Measurements from ENCODE around the gene TTC7B.

Gene TTC7B

GRCh38 chr14:90600619-90601018, 215.6 kb downstream of the TTC7B start:
- Histone ChIP-seq H3K4me3 (no peak overlapping the region), H3K27ac (no peak overlapping the region)

- Histone ChIP-seq H3K27ac (no peak overlapping the region), H3K4me3 (no peak overlapping the region)
Measured at GRCh38 chr14:90599748-90600507, 216.3 kb downstream of the TTC7B start.

- H3K4me3 ChIP-seq, result no peak overlapping the region
- H3K27ac ChIP-seq, result no peak overlapping the region
Measured at GRCh38 chr14:90599339-90599738, 216.9 kb downstream of the TTC7B start.

DNA sequence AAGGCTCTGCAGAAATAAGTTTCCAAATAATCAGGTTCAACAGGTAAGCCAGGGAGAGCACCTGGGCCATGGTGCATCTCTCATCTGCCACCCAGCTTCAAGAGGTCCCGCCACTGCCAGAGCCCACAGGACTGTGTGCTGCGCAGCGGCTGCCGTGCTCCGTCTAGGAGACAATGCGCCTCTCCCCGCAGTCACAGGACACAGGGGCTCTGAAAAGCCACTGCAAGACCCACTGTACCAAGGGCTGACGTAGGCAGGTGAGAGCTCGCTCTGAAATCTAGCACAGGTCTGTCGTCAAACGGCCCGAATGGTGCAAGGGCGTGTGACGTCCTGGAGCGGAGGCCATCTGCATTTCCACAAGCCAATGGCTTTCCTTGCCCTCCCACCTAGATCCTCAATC, 218.3 kb downstream of the TTC7B start:
- Histone ChIP-seq H3K4me3 (no peak overlapping the region), H3K27ac (no peak overlapping the region)

DNA sequence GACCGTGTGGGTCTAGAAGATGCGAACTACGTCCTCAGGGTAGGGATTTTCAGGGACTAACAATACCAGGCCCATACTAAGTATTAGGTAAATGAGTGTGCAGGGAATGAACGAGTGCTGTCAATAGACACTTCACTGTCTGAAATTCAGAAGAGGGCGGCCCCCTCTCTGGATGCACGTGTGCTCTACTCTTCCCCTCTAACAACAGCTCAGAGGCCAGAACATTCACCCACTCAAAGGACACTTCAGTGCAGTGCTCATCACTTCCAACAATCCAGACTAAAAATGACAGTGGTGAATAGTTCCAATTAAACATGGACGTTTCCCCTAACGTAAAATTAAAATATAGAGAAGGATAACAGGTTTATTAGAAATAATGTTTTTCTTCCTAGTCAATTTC, 219.5 kb downstream of the TTC7B start:
- no peak overlapping the region for H3K27ac ChIP-seq
- no peak overlapping the region for H3K4me3 ChIP-seq

GRCh38 chr14:90593254-90594040, 222.8 kb downstream of the TTC7B start:
- H3K27ac ChIP-seq, result no peak overlapping the region

DNA sequence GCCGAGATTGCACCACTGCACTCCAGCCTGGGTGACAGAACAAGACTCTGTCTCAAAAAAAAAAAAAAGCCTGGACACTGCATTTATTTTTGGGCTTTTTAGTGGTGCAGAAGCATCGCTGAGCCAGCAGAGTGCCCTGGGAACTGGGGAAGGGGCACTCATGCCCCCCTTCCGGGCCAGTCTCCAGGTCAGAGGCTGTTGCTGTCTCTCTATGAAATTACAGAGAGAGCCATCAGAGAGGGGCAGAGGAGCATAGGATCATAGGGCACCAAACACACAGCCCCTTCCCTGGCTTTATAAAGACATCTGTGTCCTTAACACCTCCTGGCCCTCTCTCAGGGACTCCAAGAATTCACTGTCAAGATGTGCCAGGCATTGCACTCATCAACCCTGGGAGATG, 223.6 kb downstream of the TTC7B start:
- Histone ChIP-seq H3K27ac (no peak overlapping the region), H3K4me3 (no peak overlapping the region)

More at GRCh38 chr14:90593254-90594040, 222.8 kb downstream of the TTC7B start:
- no peak overlapping the region for H3K4me3 ChIP-seq

DNA sequence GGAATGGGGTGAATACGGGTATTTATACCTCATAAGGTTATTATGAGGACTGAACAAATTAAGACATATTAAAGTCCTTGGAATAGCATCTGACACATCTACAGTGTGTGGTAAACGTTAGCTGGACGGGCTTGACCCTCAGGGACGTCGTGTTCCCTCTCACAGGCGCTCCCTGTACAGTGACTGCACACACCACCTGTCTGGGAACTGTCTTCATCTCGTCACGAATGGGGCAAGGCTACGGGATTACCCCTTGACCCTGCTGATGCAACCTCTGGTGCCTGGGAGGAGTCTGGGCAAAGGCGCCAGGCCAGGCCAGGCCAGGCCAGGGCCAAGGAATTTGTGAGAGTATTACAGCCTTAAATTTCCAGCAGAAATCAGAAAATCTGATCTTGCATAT, 228.3 kb downstream of the TTC7B start:
- no peak overlapping the region for H3K4me3 ChIP-seq
- H3K27ac ChIP-seq, result no peak overlapping the region

DNA sequence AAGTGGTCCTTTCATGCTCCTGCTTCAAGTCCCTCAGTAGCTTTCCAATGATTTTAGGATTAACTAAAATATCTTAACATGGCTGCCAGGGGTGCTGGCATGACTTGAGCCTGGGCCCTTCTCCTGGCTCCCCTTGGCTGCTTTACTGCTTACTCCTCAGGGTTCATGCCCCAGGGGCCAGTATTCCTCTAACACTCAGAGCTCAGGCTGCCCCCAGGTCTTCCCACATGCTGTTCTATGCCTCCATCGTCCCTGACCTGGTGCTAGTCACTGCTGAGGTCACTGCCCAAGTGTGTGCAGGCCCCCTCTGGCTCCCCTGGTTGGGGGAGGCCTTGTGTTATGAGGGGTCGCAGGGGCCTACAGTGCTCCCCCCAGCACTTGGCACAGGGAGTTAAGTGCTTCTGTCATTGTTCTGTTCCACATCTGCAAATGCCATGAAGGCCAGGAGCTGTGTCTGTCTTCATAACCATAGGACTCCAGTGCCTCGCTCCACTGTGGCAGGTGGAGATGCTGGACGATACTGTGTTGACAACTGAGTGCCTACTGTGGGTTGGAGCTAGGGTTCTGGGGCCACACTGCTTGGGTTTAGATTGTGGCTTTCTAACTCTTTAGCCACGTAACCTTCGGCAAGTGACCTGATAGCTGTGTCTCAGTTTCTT, 228.8 kb downstream of the TTC7B start:
- Histone ChIP-seq H3K27ac (no peak overlapping the region), H3K4me3 (no peak overlapping the region)

- Histone ChIP-seq H3K27ac (no peak overlapping the region), H3K4me3 (no peak overlapping the region)
Measured at GRCh38 chr14:90585106-90585505, 231.1 kb downstream of the TTC7B start.

GRCh38 chr14:90583916-90584605, 232.2 kb downstream of the TTC7B start:
- Histone ChIP-seq H3K4me3 (no peak overlapping the region), H3K27ac (no peak overlapping the region)

DNA sequence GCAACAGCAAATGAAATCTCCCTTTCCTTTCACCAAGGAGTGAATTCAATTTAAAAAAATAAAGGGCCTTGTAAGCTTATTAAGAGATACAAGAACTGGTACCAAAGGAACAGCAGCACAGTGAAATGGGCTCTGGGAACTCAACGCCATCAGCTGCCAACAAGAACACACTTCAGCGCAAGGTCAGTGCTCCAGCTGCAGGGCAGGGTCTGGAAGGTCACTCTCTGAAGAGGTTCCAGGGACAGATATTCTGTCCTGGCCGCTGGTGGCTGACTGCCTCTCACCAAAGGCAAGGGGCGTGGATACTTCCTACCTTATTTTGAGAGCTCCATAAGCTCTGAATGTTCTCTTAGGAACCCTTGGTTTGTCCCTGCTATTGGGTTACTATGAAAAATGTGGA, 232.8 kb downstream of the TTC7B start:
- Histone ChIP-seq H3K27ac (no peak overlapping the region), H3K4me3 (no peak overlapping the region)

DNA sequence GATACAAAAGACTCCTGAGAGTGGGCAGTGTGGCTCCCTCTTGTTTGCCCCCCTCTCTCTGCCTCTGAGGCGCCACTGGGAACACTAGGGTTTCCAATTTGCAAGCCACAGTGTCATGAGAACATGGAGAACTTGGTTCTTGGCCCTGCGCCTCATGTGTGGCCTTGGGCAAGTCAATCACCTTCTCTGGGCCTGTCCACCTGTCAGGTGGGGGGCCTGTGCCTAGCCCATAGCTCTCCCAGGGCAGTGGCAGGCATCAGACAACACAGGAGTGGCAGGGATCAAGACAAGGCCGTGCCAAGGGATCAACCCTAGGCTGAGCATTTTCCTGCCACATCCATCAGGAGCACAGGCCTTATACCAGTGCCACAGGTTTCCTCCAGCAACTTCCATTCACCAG, 234.1 kb downstream of the TTC7B start:
- Histone ChIP-seq H3K4me3 (no peak overlapping the region), H3K27ac (no peak overlapping the region)

- Histone ChIP-seq H3K27ac (no peak overlapping the region), H3K4me3 (no peak overlapping the region)
Measured at GRCh38 chr14:90581745-90582144, 234.5 kb downstream of the TTC7B start.

DNA sequence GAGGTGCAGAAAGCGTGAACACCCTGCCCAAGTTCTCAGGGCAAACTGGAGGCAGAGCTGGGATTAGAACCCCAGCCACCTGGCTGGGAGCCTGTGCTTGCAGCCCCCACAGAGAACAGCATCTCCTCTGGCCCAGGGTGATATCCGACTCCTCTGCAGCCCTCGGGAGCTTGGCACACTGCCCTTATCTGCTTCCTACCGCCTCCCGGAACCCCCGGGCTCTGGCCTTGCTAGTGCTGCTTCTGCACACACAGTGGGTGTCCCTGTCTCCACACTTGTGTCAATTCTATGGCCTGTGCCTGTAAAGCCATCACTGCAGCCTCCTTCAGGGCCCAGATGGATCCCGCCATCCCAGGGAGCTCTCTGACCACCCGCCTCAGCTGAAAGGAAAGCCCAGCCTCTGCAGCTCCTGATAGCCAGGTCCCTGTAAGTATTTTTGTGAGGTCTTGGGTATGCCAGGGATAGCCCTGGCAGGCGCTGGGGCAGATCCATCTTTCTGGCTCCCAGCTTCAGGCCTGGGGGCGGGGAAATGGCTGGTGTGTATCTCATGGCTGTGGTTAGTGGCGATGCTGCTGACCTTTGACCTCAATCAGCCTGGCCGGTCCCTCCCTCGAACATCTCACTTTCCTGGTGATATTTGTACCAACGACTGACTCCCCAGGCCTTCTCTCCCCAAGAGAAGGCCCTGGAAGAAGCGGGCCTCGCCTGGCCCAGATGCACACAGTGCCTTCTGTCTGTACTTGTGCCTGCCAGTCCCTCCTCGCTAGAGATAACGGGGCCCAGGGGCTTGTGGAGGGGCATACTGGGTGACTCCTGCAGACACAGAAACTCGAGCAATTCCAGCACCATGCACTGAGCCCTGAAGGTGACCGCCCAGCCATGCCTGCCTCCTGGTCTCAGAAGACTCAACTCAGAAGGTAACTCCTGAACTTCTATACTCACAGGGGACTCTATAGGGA, 235.6 kb downstream of the TTC7B start:
- no peak overlapping the region for H3K4me3 ChIP-seq
- H3K27ac ChIP-seq, result no peak overlapping the region

DNA sequence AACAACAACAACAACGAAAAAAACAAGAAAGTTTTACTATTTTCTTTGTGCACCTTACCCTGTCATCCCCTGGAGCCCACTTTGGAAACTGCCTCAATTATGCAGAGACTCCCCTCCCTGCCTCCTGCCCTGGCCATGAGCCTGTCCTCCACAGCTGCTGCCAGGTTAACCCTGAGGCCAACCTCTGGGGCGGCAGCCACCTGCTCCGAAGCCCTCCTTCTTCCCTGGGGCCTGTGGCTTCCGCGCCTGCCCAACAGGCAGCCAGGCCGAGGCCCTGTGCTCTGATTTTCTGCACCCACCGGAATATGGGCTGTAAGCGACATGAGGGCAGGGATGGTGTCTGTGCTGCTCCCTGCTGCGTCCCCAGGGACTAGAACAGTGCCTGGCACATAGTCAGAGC, 236.4 kb downstream of the TTC7B start:
- Histone ChIP-seq H3K4me3 (no peak overlapping the region), H3K27ac (no peak overlapping the region)

GRCh38 chr14:90579088-90579487, 237.1 kb downstream of the TTC7B start:
- no peak overlapping the region for H3K27ac ChIP-seq
- H3K4me3 ChIP-seq, result no peak overlapping the region

GRCh38 chr14:90578283-90578985, 237.8 kb downstream of the TTC7B start:
- H3K4me3 ChIP-seq, result no peak overlapping the region
- H3K27ac ChIP-seq, result no peak overlapping the region
